ENCODE data around the gene PSAPL1. TPM values are rescaled to one million over a fixed set of nuclear protein-coding genes. Genes with fewer than 3 reads are reported as not detected.
A peak's percentile ranks its signal among the peaks of the same experiment; 100 is the strongest.
"Not testable (repeated sequence)": the region's sequence is repeated elsewhere in the genome, so short reads cannot be mapped to it uniquely, and the experiment has no call there.

PSAPL1 gene
- polyA plus RNA-seq, 3 donors: not detected

DNA sequence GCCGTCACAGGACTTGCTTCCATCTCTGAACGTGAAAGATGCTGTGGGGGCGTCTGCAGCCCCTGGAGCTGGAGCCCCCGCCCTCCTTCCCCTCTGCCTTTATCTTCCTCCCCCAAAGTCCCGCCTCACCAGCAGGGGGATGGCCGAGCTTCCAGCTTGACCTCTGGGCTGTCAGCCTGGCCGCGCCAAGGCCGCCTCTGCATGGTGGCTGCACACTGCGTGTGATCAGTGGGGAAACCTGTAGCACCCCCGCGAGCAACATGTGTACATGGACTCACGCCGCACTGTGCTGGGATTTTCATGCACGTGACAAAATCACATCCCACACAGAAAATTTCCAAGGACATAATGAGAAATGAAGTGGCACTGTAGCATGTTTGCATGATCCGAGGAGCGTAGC, 26.5 kb upstream of the PSAPL1 start:
- DNase-seq (ENCODE audit: extremely low read depth in 1 of 11, low read depth in 9 of 11, low spot score in 4 of 11): no peak

DNA sequence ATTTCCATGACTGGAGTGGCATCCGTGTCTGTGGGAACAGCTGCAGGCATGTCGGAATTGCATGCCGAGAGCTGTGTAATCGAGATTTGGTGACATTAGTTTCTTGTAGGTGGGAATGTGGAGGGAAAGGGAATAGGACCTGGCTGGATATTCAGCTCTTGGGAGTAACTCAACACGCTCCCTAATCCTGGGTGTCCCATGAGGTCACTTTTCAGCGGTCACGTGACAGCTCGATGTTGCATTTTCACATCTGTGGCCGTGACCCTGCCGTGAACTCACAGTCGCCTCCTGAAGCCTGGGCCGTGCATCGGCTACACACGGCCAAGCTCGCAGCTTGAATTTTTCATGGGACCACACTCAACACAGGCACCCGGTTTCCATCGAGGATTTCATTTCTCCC, 25.8 kb upstream of the PSAPL1 start:
- DNase-seq (ENCODE audit: extremely low read depth in 1 of 11, low read depth in 9 of 11, low spot score in 4 of 11): peak in 7 of 11 donors; percentile 13 to 42 (median 32)

DNA sequence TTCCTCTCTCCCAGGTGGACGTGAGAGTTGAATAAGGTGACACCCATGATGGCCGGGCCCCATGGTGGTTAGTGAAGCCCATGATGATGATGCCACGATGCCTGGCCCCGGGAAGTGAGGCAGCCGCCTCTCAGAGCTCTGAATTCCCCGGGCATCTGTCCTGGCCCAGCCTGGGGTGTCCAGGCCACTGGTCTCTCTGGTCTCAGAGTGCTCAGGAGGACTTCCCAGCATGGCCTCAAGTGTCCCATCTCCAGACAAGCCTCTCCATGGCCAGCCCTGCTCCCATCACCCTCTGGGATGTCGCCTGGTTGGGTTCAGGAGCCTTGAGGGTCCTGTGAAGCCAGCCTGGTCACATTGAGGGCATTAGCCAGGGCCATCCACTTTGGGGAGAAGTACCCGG, 24.7 kb upstream of the PSAPL1 start:
- DNase-seq (ENCODE audit: extremely low read depth in 1 of 11, low read depth in 9 of 11, low spot score in 4 of 11): no peak

DNA sequence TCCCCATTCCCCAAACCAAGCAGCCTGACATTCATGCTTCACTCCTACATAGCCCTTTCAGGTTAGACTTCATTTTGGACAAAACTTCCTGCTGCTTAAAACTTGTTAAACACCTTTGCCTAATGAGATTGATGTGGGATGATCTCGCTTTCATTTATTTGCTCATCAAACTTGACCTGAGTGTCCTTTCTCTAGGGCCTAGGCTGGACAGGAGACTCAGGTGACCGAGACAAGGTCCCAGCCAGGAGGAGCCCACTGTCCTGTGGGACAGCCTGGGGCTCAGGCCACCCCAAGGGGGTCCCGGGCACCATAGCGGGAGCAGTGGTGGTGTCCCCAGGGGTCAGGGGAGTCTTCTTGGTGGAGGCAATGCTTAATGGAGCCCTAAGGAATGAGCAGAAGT, 23.7 kb upstream of the PSAPL1 start:
- no peak for DNase-seq (ENCODE audit: extremely low read depth in 1 of 11, low read depth in 9 of 11, low spot score in 4 of 11)

DNA sequence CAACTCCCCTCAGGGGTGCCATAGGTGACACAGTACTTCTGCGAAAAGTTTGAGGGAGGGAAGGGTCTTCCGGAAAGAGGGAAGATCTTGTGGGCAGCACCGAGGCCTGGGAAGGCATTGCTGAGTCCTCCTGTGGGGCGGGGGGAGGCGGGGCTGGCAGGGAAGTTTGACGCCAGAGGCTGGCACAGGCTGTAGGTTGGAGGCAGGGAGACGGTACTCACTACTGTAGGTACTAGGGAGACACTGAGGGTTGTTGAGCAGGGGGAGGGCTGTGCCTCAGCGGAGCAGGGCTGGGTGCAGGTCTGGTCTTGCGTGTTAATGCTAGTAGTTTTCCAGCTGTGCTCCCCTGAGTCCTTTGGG, 23.3 kb upstream of the PSAPL1 start:
- no peak for DNase-seq (ENCODE audit: extremely low read depth in 1 of 11, low read depth in 9 of 11, low spot score in 4 of 11)

DNA sequence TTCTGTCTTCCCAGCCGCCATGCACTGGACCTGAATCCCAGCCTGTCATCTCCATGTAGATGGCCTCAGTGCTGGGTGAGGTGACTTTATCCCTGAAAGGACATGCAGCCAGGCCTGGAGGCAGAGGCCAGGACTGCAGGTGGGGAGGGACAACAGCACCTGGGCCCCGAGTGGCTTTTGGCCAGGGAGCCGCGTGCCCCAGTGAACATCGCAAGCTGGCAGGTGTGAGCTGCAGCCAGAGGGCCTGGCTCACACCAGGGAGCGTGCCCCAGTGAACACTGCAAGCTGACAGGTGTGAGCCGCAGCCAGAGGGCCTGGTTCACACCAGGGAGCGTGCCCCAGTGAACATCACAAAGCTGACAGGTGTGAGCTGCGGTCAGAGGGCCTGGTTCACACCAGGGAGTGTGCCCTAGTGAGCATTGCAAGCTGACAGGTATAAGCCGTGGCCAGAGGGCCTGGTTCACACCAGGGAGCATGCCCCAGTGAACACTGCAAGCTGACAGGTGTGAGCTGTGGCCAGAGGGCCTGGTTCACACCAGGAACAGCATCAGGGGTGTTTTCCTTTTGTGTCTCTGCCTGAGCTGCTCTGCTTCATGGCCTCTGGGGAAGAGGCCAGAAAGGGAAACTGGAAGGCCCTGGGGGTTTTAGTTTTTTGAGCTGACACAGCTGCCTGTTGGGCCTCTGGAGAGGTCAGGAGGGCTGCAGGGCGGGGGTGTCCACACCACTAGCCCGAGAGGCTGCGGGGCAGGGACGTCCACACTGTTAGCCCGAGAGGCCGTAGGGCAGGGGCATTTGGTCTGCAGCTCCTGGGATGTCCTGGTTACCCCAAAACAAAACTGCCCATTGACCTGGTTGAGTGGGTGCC, 22.7 kb upstream of the PSAPL1 start:
- no peak for DNase-seq (ENCODE audit: extremely low read depth in 1 of 11, low read depth in 9 of 11, low spot score in 4 of 11)

DNA sequence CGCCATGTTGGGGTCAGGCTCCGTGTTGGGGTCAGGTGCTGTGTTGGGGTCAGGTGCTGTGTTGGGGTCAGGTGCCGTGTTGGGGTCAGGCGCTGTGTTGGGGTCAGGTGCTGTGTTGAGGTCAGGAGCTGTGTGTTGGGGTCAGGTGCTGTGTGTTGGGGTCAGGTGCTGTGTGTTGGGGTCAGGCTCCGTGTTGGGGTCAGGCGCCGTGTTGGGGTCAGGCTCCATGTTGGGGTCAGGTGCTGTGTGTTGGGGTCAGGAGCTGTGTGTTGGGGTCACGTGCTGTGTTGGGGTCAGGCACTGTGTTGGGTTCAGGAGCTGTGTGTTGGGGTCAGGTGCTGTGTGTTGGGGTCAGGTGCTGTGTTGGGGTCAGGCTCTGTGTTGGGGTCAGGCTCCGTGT, 18.1 kb upstream of the PSAPL1 start:
- not testable (repeated sequence) for DNase-seq (ENCODE audit: extremely low read depth in 1 of 11, low read depth in 9 of 11, low spot score in 4 of 11)

DNA sequence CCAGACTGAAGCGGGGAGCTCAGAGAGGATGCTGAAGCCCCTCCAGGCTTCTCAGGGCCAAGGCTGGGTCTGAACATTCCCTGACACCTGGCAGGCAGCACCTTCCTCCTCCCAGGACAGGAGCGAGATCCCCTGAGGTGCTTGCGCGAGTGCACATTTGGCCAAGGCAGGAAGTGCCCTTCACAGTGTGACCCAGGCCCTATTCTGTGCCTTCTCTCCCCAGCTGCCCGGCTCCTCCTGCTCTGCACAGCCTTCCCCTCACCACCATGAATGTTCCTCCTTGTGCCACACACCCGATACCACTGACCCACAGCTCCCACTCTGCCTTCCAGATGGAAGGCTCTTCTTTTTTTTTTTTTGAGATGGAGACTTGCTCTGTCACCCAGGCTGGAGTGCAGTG, 17.1 kb upstream of the PSAPL1 start:
- no peak for DNase-seq (ENCODE audit: extremely low read depth in 1 of 11, low read depth in 9 of 11, low spot score in 4 of 11)

DNA sequence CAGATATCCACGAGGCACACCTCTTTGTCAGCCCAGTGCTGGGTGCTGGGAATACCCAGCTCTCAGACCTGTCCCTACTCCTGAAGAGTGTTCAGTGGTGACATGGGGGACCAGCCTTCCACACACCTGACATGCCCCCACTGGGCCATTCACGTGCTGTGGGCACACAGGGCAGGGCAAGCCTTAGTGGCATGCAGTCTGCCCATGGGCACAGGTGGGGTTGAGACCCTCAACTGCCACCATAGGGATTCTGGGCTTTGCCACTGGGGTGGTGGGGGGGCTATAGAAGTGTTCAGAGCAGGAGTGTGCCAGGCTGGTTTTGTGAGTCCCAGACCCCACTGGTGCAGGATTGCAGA, 16.7 kb upstream of the PSAPL1 start:
- DNase-seq (ENCODE audit: extremely low read depth in 1 of 11, low read depth in 9 of 11, low spot score in 4 of 11): no peak

DNA sequence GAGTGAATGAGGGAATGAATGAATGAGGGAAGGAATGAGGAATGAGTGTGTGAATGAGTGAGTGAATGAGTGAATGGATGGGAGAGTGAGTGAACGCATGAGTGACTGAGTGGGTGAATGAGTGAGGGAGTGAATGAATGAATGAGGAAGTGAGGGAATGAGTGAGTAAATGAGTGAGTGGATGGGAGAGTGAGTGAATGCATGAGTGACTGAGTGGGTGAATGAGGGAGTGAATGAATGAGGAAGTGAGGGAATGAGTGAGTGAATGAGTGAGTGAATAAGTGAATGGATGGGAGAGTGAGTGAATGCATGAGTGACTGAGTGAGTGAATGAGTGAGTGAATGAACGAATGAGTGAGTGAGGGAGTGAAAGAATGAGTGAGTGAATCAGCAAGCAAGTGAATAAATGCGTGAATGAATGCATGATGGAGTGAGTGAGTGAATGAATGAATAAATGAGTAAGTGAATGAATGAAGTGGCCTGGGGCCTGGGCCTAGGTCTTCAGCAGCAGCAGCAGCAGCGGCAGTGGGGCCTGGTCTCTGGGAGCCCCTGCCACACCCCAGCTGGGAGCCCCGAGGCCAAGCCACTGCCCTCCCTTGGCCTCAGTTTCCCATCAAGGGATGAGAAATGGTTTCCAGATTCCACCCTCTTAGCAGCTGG, 16.2 kb upstream of the PSAPL1 start:
- DNase-seq (ENCODE audit: extremely low read depth in 1 of 11, low read depth in 9 of 11, low spot score in 4 of 11): no peak

DNA sequence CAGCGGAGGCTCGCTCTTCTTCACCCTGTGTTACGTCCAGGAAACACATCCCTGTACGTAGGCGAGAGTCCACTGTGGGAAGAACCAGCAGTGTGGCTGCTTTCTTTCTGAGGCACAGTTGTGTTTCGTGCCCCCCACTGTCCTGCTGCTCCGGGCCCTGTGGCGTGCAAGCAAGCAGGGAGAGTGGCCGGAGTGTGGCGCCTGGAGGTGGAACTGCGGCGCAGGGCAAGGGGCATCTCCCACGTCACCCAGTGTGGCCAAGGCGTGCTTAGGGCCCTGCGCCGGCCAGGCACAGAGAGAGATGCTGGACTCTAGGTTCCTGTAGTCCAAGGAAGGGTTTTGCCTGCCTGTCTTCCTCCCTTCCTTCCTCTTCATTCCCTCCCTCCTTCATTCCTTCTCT, 13.3 kb upstream of the PSAPL1 start:
- no peak for DNase-seq (ENCODE audit: extremely low read depth in 1 of 11, low read depth in 9 of 11, low spot score in 4 of 11)

DNA sequence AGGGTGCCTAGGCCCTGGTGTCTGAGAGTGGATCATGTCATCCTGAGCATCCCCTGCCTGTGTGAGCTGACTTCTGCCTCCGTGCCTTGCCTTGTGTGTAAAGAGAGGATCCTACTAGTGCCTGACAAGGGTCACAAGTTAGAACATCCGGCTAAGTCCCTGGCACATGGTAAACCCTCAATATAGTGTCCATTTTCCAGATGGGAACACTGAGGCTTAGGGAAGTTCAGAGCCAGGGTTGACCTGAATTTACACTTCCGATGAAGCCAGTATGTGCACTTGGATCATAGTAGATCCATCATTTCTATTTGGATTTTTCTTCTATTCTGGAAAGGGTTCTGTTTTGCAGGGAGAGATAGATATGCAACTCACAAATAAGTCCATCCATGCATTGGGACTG, 12.5 kb upstream of the PSAPL1 start:
- no peak for DNase-seq (ENCODE audit: extremely low read depth in 1 of 11, low read depth in 9 of 11, low spot score in 4 of 11)

DNA sequence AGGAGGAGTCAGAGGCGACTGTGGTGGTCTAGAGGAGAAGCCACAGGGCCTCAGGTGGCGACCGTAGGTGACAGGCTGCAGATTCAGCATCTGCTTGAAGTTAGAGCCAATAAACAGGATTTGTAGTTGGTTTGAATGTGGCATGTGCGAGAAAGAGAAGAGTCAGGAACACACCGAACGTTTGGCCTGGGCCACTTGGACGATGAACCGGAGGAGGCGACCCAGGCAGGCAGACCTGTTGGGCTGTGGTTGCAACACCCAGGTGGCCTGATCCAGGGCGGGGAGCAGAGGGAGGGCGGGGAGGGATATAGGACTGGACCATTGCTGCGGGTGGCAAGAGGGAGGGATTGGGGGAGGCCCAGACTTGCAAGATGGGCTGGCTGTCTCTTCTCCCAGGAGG, 10.0 kb upstream of the PSAPL1 start:
- no peak for DNase-seq (ENCODE audit: extremely low read depth in 1 of 11, low read depth in 9 of 11, low spot score in 4 of 11)

DNA sequence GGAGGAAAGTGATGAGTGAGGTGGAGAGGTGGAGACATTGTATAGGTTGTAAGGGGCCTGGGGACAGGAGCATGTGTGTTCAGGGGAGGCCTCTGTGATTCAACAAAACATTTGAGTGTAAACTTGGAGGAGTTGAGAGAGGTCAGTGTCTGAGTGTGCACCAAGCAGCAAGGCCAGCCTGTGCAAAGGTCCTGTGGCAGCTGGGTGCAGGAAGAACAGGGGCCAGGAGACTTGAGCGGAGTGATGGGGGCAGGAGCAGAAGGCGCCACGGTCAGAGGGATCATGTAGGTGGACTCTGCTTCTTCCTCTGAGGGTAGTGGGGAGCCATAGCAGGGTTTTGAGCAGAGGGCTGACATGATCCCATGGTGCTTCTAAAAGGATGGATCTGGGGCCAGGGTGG, 9.6 kb upstream of the PSAPL1 start:
- DNase-seq (ENCODE audit: extremely low read depth in 1 of 11, low read depth in 9 of 11, low spot score in 4 of 11): no peak

DNA sequence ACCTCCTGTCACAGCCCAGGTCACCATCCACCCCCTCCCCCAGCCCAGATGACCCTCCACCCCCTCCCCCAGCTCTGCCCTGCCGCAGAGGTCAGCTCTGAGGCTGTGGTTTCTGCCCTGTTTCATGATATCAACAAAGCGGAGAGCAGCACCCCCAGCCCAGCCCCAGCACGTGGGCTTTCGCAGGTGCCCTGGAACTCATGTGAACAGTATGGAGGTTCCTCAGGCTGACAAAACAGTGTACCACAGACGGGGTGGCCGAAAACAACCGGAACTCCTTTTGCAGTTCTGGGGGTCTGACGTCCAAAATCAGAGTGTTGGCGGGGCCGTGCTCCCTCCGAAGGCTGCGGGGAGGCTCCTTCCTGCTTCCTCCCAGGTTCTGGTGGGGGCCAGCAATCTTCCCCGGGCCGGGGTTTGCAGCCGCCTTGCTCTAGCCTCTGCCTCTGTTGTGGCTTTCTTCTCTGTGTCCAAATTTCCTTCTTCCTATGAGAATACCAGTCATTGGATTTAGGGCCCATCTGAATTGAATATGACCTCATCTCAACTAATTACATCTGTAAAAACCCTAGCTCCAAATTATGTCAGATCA, 7.9 kb upstream of the PSAPL1 start:
- DNase-seq (ENCODE audit: extremely low read depth in 1 of 11, low read depth in 9 of 11, low spot score in 4 of 11): no peak

DNA sequence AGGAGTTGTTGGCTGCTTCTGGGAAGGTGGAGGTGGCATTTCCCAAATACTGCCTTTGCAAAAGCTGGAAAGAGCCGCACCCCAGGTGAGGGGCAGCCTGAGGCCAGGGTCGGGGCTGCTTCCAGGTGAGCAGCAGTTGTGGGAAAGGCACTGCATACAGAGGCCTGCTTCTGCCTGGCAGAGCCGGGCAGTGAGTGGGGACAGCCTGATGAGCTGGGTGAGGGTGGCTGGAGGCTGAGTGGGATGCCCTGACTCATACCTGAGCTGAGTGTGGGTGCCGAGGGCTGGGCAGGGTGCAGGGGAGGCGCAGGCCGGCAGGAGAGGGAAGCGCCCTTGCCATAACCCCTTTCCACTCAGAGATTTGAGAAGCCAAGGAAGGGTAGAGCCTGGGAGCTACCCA, 6.5 kb upstream of the PSAPL1 start:
- no peak for DNase-seq (ENCODE audit: extremely low read depth in 1 of 11, low read depth in 9 of 11, low spot score in 4 of 11)

DNA sequence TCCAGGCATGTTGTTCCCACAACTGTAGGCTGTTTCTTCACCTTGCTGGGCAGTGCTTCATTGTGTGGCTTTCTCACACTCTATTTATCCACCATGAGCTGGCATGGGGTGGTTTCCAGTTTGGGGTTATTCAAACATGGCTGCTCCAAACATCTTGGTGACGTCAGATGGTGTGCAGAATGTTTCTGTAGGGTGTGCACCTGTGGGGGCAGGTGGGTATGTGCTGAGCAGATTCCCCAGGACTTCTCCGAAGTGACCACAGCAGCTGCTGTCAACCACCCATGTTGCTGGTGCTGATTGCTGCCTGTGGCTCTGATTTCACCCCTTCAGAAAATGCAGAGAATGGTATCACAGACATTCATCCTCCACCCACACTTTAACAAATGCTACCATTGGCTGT, 5.0 kb upstream of the PSAPL1 start:
- DNase-seq (ENCODE audit: extremely low read depth in 1 of 11, low read depth in 9 of 11, low spot score in 4 of 11): no peak

DNA sequence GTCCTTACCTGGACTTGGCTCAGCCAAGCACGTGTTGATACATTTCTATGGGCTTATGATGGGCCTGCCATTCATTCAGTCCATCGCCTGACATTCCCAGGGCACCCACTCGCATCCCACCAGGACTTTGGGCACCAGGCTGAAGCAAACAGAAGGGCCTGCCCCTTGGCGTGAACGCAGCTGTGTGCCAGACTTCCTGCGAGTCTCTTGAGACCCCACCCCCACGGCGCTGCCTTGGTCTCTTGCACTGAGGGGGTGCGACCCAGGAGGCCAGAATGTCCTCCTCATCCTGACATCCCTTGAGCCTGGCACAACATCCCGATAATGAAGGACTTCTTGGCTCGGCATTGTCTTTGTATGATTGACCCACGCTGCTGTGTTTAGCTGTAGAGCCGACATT, 1.5 kb upstream of the PSAPL1 start:
- DNase-seq (ENCODE audit: extremely low read depth in 1 of 11, low read depth in 9 of 11, low spot score in 4 of 11): no peak

DNA sequence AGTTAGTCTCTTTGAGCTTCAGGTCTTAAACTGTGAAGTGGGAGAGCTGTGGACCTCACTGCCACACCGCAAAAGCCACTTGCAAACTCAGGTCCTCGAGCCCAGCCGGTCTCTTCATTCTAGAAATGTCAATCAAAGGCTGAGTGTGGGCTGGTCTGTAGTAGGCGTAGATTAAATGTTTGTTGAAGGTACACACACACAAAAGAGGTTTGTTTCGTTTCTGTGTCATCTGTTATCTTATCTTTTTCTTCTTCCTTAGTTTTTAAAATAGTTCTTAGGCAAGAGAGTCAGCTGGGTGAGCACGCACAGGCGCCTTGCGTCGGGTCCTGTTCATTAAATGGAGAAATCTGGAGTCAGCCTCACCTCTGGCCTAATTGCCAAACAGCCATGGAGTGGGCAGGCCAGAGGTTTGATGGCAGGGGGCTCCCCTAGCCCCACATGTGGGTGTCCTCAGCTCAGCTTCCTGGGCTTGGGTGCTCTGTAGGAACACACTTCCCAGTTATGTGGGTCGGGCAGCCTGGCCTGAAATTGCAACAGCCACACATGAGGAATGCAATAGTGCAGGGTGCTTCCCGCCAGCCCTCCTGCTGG, 836 bp upstream of the PSAPL1 start:
- DNase-seq (ENCODE audit: extremely low read depth in 1 of 11, low read depth in 9 of 11, low spot score in 4 of 11): no peak

DNA sequence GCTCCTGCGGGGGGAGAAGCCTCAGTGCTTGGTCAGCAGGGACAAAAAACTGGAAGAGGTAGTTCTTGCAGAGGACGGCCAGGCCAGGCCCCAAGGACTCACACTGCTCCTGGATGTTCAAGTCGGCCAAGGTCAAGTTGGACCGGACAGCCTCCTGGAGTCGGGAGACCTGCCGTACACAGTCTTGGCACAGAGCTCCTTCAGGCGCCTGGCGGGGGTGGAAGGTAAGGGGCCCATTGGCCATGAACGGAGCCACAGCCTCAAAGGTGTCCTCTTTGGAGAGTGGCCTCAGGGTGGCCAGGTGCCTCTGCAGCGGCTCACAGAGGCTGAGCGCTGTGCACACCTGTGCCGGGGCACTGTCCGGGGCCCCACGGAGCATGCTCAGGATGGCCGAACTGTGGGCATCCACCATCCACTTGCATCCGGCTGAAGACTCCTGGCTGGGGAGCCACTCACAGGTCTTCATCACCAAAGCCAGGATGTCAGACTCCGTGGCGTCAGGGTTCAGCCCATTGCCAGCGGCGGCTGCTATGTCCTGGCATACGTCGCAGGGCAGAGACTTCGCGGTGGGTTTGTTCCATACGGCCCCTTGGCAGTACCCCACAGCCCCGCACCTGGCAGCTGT, 477 bp downstream of the PSAPL1 start:
- no peak for DNase-seq (ENCODE audit: extremely low read depth in 1 of 11, low read depth in 9 of 11, low spot score in 4 of 11)

Data from renal cortex interstitium (tissue), 11 donors.